SJCRH30 (cell line): ENCODE data around the gene OR13J1. TPM values are rescaled to one million over a fixed set of nuclear protein-coding genes. Genes with fewer than 3 reads are reported as not detected.

Experiments
- DNase-seq, 2 experiments: peaks; one replicate each; pipeline ENCODE4 v3.0.0-alpha.2; 2015 to 2020
- H3K27ac ChIP-seq: fragments of 250-450 bp; sonication (Bioruptor Pico); 2 replicates; pipeline ENCODE4 v1.5.1; 2020; ENCODE audit warnings: mild to moderate bottlenecking, moderate library complexity
- H3K27me3 ChIP-seq: fragments of 250-450 bp; sonication (Bioruptor Pico); 2 replicates; pipeline ENCODE4 v1.5.1; 2020; ENCODE audit warnings: mild to moderate bottlenecking, moderate library complexity
- H3K36me3 ChIP-seq: fragments of 250-450 bp; sonication (Bioruptor Pico); 2 replicates; pipeline ENCODE4 v1.5.1; 2020; ENCODE audit warnings: mild to moderate bottlenecking, moderate library complexity
- H3K4me1 ChIP-seq: fragments of 250-450 bp; sonication (Bioruptor Pico); 2 replicates; pipeline ENCODE4 v1.5.1; 2020; ENCODE audit warnings: mild to moderate bottlenecking, moderate library complexity
- H3K4me3 ChIP-seq: fragments of 250-450 bp; sonication (Bioruptor Pico); 2 replicates; pipeline ENCODE4 v1.5.1; 2020; ENCODE audit warnings: mild to moderate bottlenecking, moderate library complexity
- H3K9me3 ChIP-seq: fragments of 250-450 bp; sonication (Bioruptor Pico); replicated peaks from 2 replicates; pipeline ENCODE4 v1.5.1; 2020; ENCODE audit warnings: mild to moderate bottlenecking, moderate library complexity
- total RNA-seq: library from RNA; depleted of rRNA; stranded (reverse); fragments of >200 nt; shearing (Covaris generic); gene quantifications from 2 replicates; pipeline ENCODE4 v1.2.3, GENCODE V29; 2014

Gene OR13J1
- total RNA-seq, 1 experiment from 2014 or later = not detected

DNA sequence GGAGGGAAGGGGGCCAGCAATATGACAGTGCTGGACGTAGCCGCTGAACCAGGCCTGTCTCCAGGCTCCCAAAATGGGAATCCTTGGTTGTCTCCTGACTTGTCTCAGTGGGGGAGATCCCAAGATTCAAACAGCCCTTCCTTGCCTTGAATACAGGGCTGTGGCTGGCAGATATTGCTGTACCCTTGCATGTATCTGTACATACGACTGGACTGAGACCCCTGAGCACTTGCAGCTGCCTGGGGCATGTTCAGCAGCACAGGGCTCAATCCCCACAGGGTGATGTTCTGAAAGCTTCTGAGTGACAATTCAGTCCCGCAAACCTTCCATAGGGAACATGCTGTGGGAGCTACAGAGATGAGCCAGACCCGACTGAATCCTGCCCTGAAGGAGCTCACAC is 13.3 kb downstream of the OR13J1 start:
- no peaks in the 10 kb centered on the region for H3K27me3 ChIP-seq
- H3K4me3 ChIP-seq = no peak overlapping the region
- no peak for DNase-seq
- H3K9me3 ChIP-seq = no peaks in the 10 kb centered on the region
- no peak overlapping the region for H3K27ac ChIP-seq
- no peaks in the 10 kb centered on the region for H3K4me1 ChIP-seq
- H3K36me3 ChIP-seq = no peaks in the 10 kb centered on the region

DNA sequence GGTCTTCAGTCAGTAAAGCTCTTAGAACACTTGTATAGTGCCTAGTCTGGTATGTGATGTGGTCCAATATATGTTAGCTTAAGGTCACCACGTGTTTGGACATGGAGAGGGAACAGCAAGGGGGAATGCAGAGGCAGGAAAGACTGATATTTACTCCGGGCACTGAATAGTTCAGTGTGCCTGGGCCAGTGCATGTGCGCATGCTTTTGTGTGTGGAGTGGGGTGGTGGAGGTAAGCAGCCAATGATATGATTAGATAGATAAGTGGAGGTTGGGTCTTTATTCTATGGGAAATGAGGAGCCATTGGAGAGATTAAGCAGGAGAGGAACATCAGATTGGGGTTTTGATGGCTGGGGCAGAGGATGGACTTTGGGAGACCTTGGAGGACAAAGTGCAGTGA is 14.0 kb downstream of the OR13J1 start:
- no peak for DNase-seq
- H3K9me3 ChIP-seq = no peaks in the 10 kb centered on the region

GRCh38 chr9:35854091-35854762 is 16.0 kb downstream of the OR13J1 start:
- Histone ChIP-seq H3K27ac (no peak overlapping the region), H3K9me3 (no peaks in the 10 kb centered on the region), H3K4me3 (no peak overlapping the region), H3K36me3 (no peaks in the 10 kb centered on the region), H3K4me1 (no peaks in the 10 kb centered on the region), H3K27me3 (no peaks in the 10 kb centered on the region)
- DNase-seq = no peak

More for the DNA sequence above, 14.0 kb downstream of the OR13J1 start:
- Histone ChIP-seq H3K27me3 (no peaks in the 10 kb centered on the region), H3K4me3 (no peak overlapping the region), H3K36me3 (no peaks in the 10 kb centered on the region), H3K27ac (no peak overlapping the region), H3K4me1 (no peaks in the 10 kb centered on the region)

DNA sequence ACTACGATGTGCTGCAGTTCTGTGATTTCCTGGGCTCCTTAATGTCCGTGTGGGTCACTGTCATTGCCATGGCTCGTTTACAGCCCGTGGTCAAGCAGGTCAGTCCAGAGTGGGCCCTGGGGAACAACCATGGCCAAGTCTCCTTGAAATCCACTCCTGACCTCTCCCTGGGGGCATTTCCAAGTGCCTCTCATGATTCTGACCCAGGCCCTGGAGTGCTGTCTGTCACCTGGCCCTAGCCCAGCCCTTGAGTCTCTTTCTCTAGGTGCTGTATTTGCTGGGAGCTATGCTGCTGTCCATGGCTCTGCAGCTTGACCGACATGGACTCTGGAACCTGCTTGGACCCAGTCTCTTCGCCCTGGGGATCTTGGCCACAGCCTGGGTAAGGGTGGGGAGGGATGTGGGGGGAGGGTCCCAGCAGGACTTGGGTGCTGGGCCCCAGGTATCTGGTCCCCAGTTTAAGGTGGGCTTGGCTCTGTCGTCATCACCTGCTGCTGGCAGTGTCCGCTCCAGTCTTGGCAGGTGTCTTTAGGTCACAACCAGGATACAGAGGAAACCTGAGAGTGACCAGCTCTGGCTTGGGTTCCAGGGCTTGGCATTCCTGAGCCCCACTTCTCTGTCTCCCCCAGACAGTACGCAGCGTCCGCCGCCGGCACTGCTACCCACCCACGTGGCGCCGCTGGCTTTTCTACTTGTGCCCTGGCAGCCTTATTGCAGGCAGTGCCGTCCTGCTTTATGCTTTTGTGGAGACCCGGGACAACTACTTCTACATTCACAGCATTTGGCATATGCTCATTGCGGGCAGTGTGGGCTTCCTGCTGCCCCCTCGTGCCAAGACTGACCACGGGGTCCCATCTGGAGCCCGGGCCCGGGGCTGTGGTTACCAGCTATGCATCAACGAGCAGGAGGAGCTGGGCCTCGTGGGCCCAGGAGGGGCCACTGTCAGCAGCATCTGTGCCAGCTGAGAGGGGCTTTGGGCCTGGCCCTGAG is 17.0 kb downstream of the OR13J1 start:
- Histone ChIP-seq H3K4me3 (no peak overlapping the region), H3K27me3 (no peaks in the 10 kb centered on the region), H3K4me1 (no peaks in the 10 kb centered on the region), H3K9me3 (no peaks in the 10 kb centered on the region), H3K27ac (no peak overlapping the region), H3K36me3 (no peaks in the 10 kb centered on the region)
- DNase-seq = no peak

GRCh38 chr9:35852267-35852815 is 17.9 kb downstream of the OR13J1 start:
- Histone ChIP-seq H3K36me3 (no peaks in the 10 kb centered on the region), H3K4me3 (no peak overlapping the region), H3K9me3 (no peaks in the 10 kb centered on the region), H3K27me3 (no peaks in the 10 kb centered on the region), H3K27ac (no peak overlapping the region), H3K4me1 (peaks cover 7% of the 10 kb centered on the region)
- DNase-seq = no peak

- DNase-seq = peak; percentile 72 to 79
- no peaks in the 10 kb centered on the region for H3K36me3 ChIP-seq
- no peaks in the 10 kb centered on the region for H3K27me3 ChIP-seq
- no peak overlapping the region for H3K4me3 ChIP-seq
- H3K9me3 ChIP-seq = no peaks in the 10 kb centered on the region
- peak overlapping the region; percentile 7; the same call in 1 of the 2 replicates for H3K27ac ChIP-seq
- peaks cover 7% of the 10 kb centered on the region for H3K4me1 ChIP-seq
Observed at GRCh38 chr9:35847792-35848572, 22.2 kb downstream of the OR13J1 start.

- no peaks in the 10 kb centered on the region for H3K9me3 ChIP-seq
- DNase-seq = no peak
- peaks cover 7% of the 10 kb centered on the region for H3K4me1 ChIP-seq
- no peak overlapping the region for H3K27ac ChIP-seq
- H3K36me3 ChIP-seq = no peaks in the 10 kb centered on the region
- no peak overlapping the region for H3K4me3 ChIP-seq
- no peaks in the 10 kb centered on the region for H3K27me3 ChIP-seq
Observed at GRCh38 chr9:35845824-35846771, 24.1 kb downstream of the OR13J1 start.

DNA sequence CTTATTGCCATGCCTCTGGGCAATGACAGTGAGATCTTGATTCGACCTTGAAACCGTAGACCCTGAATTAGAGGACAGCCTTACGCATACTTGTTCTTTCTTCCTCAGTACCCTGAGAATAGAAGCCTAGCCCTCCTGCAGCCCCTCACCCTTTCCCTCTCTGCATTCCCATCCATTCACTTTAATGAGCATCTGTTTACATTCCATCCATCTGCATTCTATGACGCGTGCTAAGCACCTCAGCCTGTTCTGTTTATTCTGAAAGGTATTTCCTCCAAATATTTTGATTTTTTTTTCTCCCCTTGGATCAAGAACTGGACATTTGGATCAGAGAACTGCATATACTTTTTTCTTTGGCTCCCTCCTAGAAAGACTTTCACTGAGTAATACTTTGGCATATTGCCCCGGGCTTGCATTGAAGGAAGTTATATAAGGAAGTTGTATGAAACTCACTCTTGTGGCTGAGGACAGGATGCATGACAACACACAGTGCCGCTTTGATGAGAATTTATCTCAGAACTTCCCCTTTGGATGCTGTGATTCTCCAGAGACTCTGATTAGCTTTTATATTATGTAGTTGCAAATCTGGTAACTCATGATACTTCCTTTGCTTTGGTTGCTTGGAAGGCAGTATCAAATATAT is 25.5 kb downstream of the OR13J1 start:
- no peak overlapping the region for H3K27ac ChIP-seq
- no peaks in the 10 kb centered on the region for H3K9me3 ChIP-seq
- H3K27me3 ChIP-seq = no peaks in the 10 kb centered on the region
- no peak overlapping the region for H3K4me3 ChIP-seq
- peaks cover 7% of the 10 kb centered on the region for H3K4me1 ChIP-seq
- no peaks in the 10 kb centered on the region for H3K36me3 ChIP-seq
- no peak for DNase-seq

GRCh38 chr9:35842795-35843194 is 27.4 kb downstream of the OR13J1 start:
- H3K36me3 ChIP-seq = no peaks in the 10 kb centered on the region
- H3K4me3 ChIP-seq = no peak overlapping the region
- no peaks in the 10 kb centered on the region for H3K9me3 ChIP-seq
- peaks cover 4% of the 10 kb centered on the region for H3K4me1 ChIP-seq
- H3K27me3 ChIP-seq = no peaks in the 10 kb centered on the region
- no peak for DNase-seq
- no peak overlapping the region for H3K27ac ChIP-seq

DNA sequence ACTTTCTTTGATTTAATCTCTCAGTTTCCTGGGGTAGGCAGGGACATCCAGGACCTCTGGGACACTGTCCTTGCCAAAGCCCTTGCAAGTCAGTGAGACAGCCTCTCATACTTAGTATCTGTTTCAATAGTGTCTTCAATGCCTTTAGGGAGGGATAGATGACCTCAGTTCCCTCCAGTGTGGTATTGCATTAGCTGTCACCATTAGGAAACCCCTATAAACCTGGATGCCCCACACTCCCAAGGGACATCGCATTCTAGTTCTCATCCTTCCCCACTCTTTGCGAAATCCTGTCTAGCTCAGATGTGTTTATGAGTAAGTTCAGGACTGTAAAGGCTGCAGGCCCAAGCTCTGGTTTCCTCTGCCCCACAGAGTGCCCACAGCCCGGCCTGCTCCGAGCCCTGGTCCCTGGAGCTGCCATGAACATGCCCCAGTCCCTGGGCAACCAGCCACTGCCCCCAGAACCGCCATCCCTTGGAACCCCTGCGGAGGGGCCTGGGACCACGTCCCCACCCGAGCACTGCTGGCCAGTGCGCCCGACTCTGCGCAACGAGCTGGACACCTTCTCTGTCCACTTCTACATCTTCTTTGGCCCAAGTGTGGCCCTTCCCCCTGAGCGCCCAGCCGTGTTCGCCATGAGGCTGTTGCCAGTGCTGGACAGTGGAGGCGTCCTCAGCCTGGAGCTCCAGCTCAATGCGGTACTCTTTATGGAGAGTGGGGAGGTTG is 28.0 kb downstream of the OR13J1 start:
- Histone ChIP-seq H3K9me3 (no peaks in the 10 kb centered on the region), H3K4me3 (no peak overlapping the region), H3K36me3 (no peaks in the 10 kb centered on the region), H3K4me1 (no peaks in the 10 kb centered on the region; the same call in 1 of the 2 replicates), H3K27ac (no peak overlapping the region), H3K27me3 (no peaks in the 10 kb centered on the region)
- no peak for DNase-seq

GRCh38 chr9:35841645-35841900 is 28.6 kb downstream of the OR13J1 start:
- Histone ChIP-seq H3K27ac (no peak overlapping the region), H3K36me3 (no peaks in the 10 kb centered on the region), H3K4me1 (no peaks in the 10 kb centered on the region), H3K27me3 (no peaks in the 10 kb centered on the region), H3K9me3 (no peaks in the 10 kb centered on the region), H3K4me3 (no peak overlapping the region)
- DNase-seq = no peak

DNA sequence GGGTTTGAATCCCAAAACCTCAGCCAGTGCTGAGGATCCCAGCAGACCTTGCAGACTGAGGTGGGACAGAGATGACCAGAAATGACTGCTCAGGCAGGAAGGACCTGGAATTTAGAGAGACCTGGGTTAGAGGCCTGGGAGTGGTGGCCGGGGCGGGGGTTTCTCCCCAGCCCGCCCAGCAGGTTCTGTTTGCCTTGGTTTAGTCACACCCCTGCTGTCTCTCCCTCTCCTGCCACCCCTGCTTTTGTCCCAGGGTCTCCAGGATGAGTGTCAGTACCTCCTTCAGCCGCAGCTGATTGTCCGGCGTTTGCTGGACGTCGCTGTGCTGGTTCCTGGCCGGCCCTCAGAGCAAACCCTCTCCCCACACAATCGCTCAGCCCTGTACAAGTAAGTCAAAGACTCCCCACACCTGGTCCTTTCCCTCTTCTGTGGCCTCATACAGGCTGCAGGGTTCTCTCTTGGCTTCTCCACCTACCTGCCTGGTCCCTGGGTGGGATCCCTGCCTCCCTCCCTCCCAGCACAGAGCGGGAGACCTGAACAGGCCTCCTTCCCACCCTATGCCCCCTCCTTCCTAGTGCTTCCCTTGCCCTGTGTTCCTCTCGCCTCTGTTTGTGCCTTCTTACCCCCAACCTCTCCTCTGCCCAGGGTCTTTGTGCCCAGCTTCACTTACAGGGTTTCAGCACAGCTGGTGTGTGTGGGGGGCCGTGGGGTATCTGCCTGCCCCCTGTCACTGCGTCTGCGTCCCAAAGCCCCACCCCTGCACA is 29.1 kb downstream of the OR13J1 start:
- Histone ChIP-seq H3K27me3 (no peaks in the 10 kb centered on the region), H3K36me3 (no peaks in the 10 kb centered on the region), H3K4me1 (no peaks in the 10 kb centered on the region), H3K9me3 (no peaks in the 10 kb centered on the region), H3K4me3 (no peak overlapping the region), H3K27ac (no peak overlapping the region)
- no peak for DNase-seq
